T follicular helper cell (primary cell): Measurements from ENCODE around the gene MS4A6A.
"Not testable (repeated sequence)": the region's sequence is repeated elsewhere in the genome, so short reads cannot be mapped to it uniquely, and the experiment has no call there.

Experiments
- DNase-seq: peaks from one replicate; pipeline ENCODE4 v3.0.0-alpha.2; 2020; ENCODE audit warnings: low read depth

The MS4A6A gene

GRCh38 chr11:60129853-60130252 is 53.0 kb downstream of the MS4A6A start:
- no peak for DNase-seq

- DNase-seq, result not testable (repeated sequence)
These were observed 54.0 kb downstream of the MS4A6A start for GRCh38 chr11:60128866-60129265.

GRCh38 chr11:60128376-60128775 is 54.5 kb downstream of the MS4A6A start:
- no peak for DNase-seq

- DNase-seq, result no peak
These were observed 55.5 kb downstream of the MS4A6A start for GRCh38 chr11:60127311-60127811.

GRCh38 chr11:60125956-60126585 is 56.8 kb downstream of the MS4A6A start:
- no peak for DNase-seq

GRCh38 chr11:60124802-60125432 is 58.0 kb downstream of the MS4A6A start:
- DNase-seq, result no peak
